ENCODE data around the gene PNKP. TPM values are rescaled to one million over a fixed set of nuclear protein-coding genes. Genes with fewer than 3 reads are reported as not detected.

PNKP gene
- total RNA-seq, 1 experiment from 2014 or later: 40.6 TPM

DNA sequence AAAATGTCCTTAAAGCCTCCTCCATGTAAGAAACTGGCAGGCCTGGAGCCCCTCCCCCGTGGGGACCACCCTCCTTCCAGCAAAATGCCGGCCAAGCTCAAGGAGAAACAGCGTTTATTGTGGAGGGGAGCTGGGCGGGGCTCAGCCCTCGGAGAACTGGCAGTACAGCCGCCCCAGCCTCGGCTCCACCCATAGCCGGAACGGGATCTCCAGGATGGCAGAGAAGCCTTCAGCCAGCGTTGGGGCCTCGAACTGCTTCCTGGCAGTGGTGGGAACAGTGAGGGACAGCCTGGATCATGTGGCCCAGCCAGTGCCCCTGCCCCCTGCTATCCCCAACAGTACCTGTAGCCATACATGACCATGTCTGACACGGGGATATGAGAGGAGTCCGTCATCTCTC is 6.3 kb downstream of the PNKP start:
- Histone ChIP-seq H3K36me3 (peaks cover 58% of the 10 kb centered on the region), H3K4me3 (no peak overlapping the region), H3K4me1 (peaks cover 3% of the 10 kb centered on the region; the same call in 1 of the 2 replicates), H3K27ac (no peak overlapping the region), H3K27me3 (no peaks in the 10 kb centered on the region), H3K9me3 (replicated peaks) (no peaks in the 10 kb centered on the region)
- no peak for DNase-seq

DNA sequence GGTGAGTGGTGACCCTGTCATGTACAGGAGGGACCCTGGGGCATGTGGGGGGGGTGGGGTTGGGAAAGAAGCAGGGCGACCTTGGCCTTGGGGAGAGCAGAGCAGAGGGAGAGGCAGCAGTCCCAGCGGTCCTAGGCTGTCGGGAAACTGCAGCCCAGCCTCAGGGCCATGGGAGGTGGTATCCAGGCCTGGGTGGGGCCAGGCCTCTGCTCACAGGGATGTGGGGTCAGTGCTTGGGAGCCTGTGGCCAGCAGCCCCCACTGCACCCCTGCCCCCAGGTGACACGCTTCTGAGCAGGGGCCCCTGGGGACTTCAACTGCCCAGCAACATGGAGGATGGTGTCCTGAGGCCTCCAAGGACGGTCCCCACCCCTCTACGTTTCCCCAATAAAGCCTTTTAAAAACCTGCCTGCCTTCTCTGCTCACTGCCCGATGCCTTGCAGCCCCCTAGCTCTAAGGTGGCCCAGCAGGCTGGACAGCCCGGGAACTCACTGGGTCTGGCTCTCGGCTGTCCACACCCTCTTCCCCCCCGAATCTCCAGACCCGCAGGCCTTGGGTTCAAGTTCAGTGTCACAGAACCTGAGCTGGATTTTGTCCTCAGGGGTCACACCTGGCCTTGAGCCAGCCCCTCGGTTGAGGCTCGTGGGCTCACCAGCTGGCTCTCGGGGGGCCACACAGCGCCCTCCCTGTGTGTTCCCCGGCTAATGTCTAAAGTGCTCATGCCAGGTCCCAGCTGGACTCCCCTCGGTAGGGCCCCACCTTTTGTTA is 6.9 kb downstream of the PNKP start:
- DNase-seq: no peak
- Histone ChIP-seq H3K9me3 (replicated peaks) (no peaks in the 10 kb centered on the region), H3K27me3 (no peaks in the 10 kb centered on the region), H3K36me3 (peaks cover 58% of the 10 kb centered on the region), H3K4me1 (no peaks in the 10 kb centered on the region), H3K27ac (no peak overlapping the region), H3K4me3 (no peak overlapping the region)

DNA sequence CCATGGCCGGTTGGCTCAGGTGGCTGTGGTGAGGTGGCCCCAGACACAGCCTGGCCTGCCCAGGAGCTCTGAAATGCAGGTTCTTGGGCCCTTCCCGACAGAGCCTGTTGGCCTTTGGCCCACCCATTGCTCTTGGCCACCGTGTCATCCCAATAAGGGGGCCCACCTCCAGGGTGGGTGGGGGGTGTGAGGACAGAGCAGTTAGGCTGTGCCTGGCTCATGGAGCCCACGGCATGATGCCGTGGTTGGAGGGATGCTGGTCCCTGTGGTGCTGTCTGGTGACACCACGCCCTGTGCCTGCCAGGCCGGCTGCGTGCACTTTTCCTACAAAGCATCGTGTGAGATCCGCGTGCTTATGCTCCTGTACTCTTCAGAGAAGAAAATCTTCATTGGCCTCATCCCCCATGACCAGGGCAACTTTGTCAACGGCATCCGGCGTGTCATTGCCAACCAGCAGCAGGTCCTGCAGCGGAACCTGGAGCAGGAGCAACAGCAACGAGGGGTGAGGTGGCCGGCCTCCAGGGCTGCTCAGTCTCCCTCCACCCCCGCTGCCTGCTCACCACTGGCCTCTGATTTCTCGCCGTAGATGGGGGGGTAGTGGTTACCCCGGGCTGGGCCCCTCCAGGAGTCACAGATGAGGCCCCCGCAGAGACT is 7.6 kb downstream of the PNKP start:
- Histone ChIP-seq H3K9me3 (replicated peaks) (no peaks in the 10 kb centered on the region), H3K27me3 (no peaks in the 10 kb centered on the region), H3K4me3 (no peak overlapping the region), H3K4me1 (no peaks in the 10 kb centered on the region), H3K36me3 (peaks cover 61% of the 10 kb centered on the region), H3K27ac (no peak overlapping the region)
- no peak for DNase-seq

DNA sequence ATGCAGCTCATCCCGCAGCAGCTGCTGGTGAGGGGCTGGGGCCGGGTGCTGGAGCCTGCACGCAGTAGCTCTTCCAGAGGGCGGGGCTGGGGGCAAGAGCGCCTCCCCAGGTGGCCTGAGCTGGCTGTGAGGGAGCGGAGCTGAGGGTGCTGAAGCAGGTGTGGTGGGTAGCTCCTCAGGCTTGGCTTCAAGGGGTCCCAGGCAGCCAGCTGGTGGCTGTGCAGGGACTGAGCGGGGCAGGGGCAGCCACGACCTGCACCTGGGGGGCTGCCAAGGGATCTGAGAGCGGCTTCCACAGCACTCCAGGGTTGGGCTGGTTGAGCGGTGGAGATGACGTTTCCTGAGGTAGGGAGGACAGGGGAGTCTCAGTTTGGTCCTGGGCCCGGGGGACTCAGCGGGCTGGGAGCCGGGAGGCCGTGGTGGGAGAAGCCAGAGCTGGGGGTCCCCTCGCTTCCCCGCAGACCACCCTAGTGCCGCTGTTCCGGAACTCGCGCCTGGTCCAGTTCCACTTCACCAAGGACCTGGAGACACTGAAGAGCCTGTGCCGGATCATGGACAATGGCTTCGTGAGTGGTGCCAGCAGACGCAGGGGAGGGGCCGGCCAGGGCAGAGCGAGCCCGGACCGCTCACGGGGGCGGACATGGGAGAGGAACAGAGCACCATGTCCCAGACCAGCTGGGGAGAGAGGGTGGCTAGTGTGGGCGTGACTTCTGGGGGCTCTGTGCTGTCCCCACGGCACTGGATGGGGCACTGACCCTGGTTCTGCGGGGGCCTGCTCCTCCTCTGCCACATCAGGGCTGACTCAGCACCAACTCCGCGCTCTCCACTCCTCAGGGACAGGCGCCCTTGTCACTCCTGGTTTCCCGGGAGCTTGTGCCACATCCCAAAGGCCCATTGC is 9.0 kb downstream of the PNKP start:
- Histone ChIP-seq H3K9me3 (replicated peaks) (no peaks in the 10 kb centered on the region), H3K4me3 (no peak overlapping the region), H3K36me3 (peaks cover 50% of the 10 kb centered on the region), H3K4me1 (no peaks in the 10 kb centered on the region), H3K27me3 (no peaks in the 10 kb centered on the region), H3K27ac (no peak overlapping the region)
- DNase-seq: no peak

- H3K36me3 ChIP-seq: peaks cover 50% of the 10 kb centered on the region
- no peak overlapping the region for H3K27ac ChIP-seq
- no peaks in the 10 kb centered on the region for H3K9me3 ChIP-seq (replicated peaks)
- H3K4me1 ChIP-seq: no peaks in the 10 kb centered on the region
- no peak for DNase-seq
- H3K27me3 ChIP-seq: no peaks in the 10 kb centered on the region
- H3K4me3 ChIP-seq: no peak overlapping the region
Measured at GRCh38 chr19:49857838-49858087, 9.6 kb downstream of the PNKP start.

DNA sequence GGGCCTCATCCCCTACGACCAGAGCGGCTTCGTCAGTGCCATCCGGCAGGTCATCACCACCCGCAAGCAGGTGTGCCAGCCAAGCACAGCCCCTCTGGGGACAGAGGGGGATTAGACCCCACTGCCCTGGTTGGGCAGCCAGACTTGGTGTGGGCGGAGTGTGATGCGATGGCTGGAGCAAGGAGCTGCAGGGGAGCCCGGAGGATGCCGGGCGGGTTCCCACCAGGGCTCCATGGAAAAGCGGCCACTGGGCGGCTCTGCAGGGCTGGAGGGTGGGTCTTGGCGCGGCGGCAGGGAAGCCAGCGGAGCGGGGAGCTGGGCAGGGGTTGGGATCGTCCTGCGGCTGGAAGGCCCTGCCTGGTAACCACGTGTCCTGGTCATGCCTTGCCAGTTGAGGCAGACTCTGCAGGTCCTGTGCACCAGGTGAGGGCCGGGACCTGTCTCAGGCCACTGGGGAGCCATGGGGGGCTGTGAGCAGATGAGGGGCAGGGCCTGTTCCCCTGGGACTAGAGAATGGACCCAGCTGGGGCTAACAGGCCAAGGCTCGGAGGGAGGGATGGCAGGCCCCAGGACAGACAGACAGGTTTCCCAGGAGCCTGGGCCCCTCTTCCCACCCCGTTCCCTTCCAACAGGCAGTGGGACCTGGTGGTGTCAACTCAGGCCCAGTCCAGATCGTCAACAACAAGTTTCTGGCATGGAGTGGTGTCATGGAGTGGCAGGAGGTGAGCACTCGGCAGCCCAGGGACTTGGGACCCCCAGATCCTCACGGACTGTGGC is 10.1 kb downstream of the PNKP start:
- DNase-seq: no peak
- Histone ChIP-seq H3K27me3 (no peaks in the 10 kb centered on the region), H3K9me3 (replicated peaks) (no peaks in the 10 kb centered on the region), H3K27ac (no peak overlapping the region), H3K36me3 (peaks cover 50% of the 10 kb centered on the region), H3K4me1 (no peaks in the 10 kb centered on the region; the same call in 1 of the 2 replicates), H3K4me3 (no peak overlapping the region)

- Histone ChIP-seq H3K4me1 (no peaks in the 10 kb centered on the region; the same call in 1 of the 2 replicates), H3K27ac (no peak overlapping the region), H3K36me3 (peaks cover 48% of the 10 kb centered on the region)
Measured at GRCh38 chr19:49856574-49857021, 10.8 kb downstream of the PNKP start.

DNA sequence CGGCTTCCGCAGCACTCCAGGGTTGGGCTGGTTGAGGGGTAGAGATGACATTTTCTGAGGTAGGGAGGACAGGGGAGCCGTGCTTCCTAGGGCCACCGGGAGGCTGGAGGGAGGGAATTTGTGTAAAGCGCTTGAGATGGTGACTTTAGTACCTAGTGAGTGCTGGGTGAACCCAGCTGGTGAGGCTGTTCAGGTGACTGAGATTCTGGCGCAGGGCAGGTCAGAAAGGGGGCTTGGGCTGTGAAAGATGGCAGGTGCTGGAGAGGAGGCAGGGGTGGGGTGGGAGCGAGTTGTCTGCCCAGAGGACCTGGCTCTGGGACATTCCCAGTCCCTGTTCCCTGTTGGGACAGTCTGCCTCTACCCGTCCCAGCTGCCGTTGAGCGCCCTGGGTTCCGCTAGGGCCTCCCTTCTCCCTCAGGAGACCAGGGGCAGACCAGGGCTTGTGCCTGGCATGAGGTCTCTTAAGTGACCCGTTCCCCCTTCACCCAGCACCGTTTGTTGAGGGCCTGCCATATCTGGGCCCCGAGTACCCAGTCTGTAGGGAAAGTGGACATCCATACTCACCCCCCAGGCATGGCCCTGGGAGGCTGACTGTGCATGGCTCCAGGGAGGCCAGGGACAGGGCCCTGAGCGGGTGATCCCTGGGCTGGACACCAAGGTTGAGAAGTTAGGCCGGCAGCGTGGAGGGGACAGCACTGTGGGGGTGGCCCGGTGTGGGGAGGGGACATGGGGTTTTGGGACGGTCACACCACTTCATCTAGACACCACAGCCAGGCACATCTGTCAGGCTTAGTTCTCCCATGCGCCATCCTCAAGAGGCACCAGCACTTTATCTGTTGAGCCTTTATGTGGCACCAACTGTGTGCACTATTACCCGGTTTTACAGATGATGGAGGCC is 11.5 kb downstream of the PNKP start:
- H3K27ac ChIP-seq: no peak overlapping the region
- H3K4me3 ChIP-seq: no peak overlapping the region
- H3K9me3 ChIP-seq (replicated peaks): no peaks in the 10 kb centered on the region
- H3K4me1 ChIP-seq: no peaks in the 10 kb centered on the region; the same call in 1 of the 2 replicates
- peaks cover 42% of the 10 kb centered on the region for H3K36me3 ChIP-seq
- no peak for DNase-seq
- H3K27me3 ChIP-seq: no peaks in the 10 kb centered on the region

More at GRCh38 chr19:49856574-49857021, 10.8 kb downstream of the PNKP start:
- Histone ChIP-seq H3K9me3 (replicated peaks) (no peaks in the 10 kb centered on the region), H3K27me3 (no peaks in the 10 kb centered on the region), H3K4me3 (no peak overlapping the region)
- no peak for DNase-seq

DNA sequence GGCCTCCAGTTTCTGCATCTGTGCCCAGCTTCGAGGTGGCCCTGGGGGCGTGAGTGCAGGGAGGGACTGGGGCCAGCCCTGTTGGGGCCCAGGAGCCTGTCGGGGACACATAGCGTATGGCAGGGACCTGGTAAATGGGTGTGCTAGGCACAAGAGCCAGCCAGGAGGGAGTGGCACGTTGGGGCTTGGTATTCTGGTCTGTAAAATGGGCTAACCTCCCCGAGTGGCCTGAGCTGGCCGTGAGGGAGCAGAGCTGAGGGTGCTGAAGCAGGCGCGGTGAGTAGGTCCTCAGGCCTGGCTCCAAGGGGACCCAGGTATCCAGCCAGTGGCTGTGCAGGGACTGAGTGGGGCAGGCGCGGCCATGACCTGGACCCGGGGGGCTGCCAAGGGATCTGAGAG is 12.1 kb downstream of the PNKP start:
- Histone ChIP-seq H3K27ac (no peak overlapping the region), H3K36me3 (peaks cover 35% of the 10 kb centered on the region)
- DNase-seq: no peak

GRCh38 chr19:49854378-49855263 is 12.8 kb downstream of the PNKP start:
- Histone ChIP-seq H3K36me3 (peaks cover 30% of the 10 kb centered on the region), H3K27me3 (no peaks in the 10 kb centered on the region), H3K27ac (no peak overlapping the region), H3K4me3 (no peak overlapping the region), H3K9me3 (replicated peaks) (no peaks in the 10 kb centered on the region), H3K4me1 (no peaks in the 10 kb centered on the region; the same call in 1 of the 2 replicates)
- DNase-seq: no peak

More for the DNA sequence above, 12.1 kb downstream of the PNKP start:
- Histone ChIP-seq H3K4me3 (no peak overlapping the region), H3K4me1 (no peaks in the 10 kb centered on the region; the same call in 1 of the 2 replicates), H3K27me3 (no peaks in the 10 kb centered on the region), H3K9me3 (replicated peaks) (no peaks in the 10 kb centered on the region)

DNA sequence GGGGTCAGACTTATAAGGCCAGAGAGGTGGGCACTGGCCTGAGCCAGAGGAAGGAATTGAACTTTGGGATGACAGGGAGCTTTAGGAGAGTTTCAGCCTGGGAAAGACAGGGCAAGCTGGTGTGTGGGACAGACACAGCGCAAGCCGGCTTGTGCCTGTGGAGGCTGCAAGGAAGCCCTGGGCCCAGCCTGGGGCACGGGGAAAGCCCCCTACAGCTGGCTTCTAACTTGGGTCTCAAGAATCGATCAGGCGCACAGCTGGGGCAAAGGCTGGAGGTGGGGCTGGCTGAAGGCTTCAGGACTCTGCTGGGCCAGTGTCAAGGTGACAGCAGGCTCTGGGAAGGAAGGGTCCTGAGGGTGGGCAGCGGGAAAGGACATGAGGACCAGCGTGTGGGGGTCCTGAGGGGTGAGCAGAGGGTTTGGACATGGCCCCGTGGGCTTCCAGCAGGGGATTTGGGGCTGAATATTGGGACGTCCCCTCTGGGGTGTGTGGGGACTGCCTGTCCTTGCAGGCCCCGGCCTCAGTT is 13.5 kb downstream of the PNKP start:
- H3K4me3 ChIP-seq: no peak overlapping the region
- no peaks in the 10 kb centered on the region for H3K27me3 ChIP-seq
- no peaks in the 10 kb centered on the region for H3K9me3 ChIP-seq (replicated peaks)
- no peaks in the 10 kb centered on the region; the same call in 1 of the 2 replicates for H3K4me1 ChIP-seq
- peaks cover 29% of the 10 kb centered on the region for H3K36me3 ChIP-seq
- no peak for DNase-seq
- H3K27ac ChIP-seq: no peak overlapping the region

DNA sequence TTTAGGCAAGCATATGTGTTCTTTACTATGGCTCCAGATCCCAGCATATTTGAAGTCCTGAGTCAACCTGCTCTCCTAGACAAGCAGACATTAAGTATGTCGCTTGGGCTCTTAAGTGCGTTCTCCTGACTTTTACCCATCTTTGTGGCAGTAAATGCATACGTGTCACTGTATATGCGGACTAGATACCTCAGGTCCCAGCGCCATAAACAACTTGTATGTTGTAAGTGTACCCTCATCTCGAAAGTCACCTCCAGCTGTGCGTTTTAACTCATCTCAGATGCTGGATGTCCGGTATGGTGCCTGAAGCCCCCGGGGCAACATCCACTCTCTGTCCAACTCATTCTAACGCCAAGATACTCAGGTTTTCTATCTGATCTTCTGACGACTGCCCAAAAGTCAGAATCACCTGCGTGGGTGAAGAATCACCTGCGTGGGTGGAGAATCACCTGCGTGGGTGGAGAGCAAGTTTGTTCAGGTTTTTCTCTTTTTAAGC is 14.7 kb downstream of the PNKP start:
- H3K36me3 ChIP-seq: peaks cover 20% of the 10 kb centered on the region
- DNase-seq: no peak
- H3K4me1 ChIP-seq: no peaks in the 10 kb centered on the region; the same call in 1 of the 2 replicates
- H3K27ac ChIP-seq: no peak overlapping the region
- no peaks in the 10 kb centered on the region for H3K27me3 ChIP-seq
- H3K4me3 ChIP-seq: peak overlapping the region; percentile 90
- H3K9me3 ChIP-seq (replicated peaks): no peaks in the 10 kb centered on the region
